Ovary (tissue), 3 donors: Measurements from ENCODE around the gene THRB.

ENCODE experiments used
- POLR2A ChIP-seq: fragments of 450-650 bp; IDR thresholded peaks from one replicate; pipeline ENCODE4 v1.6.1; 2017; ENCODE audit warnings: antibody characterized with exemption, mild to moderate bottlenecking, moderate library complexity
- TF ChIP-seq, protein P1 (sequence below), 3 donors: fragments of 450-650 bp in 2 of 3; fragments of 200-600 bp in 1 of 3; IDR thresholded peaks; one replicate each; pipeline versions ENCODE4 v1.5.1 to v1.8.0; 2016 to 2022; ENCODE audit warnings: antibody characterized with exemption in 3 of 3, mild to moderate bottlenecking in 1 of 3
- donor health status: DM: no; HTN: no; CAD: no.

DNA sequence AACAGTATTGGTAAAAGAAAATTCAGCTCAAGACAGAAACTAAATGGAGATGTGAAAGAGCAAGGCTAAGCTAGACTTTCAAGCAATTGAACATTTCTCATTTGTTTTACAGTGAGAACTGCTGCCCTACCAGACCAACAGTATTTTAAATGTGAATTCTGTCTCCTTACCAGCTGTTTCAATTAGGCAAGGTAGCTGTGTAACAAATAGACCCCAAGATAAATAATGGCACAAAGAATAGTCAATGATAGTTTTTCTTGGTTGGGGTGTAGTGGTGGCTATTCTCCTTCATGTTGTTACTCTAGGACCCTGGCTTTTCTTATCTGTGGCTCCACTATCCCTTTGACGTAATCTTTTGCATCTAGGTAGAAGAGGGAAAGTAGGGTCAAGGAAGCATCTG, 30.4 kb upstream of the THRB start:
- no peak for TF ChIP-seq POLR2A
- TF ChIP-seq, protein P1, sequence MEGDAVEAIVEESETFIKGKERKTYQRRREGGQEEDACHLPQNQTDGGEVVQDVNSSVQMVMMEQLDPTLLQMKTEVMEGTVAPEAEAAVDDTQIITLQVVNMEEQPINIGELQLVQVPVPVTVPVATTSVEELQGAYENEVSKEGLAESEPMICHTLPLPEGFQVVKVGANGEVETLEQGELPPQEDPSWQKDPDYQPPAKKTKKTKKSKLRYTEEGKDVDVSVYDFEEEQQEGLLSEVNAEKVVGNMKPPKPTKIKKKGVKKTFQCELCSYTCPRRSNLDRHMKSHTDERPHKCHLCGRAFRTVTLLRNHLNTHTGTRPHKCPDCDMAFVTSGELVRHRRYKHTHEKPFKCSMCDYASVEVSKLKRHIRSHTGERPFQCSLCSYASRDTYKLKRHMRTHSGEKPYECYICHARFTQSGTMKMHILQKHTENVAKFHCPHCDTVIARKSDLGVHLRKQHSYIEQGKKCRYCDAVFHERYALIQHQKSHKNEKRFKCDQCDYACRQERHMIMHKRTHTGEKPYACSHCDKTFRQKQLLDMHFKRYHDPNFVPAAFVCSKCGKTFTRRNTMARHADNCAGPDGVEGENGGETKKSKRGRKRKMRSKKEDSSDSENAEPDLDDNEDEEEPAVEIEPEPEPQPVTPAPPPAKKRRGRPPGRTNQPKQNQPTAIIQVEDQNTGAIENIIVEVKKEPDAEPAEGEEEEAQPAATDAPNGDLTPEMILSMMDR (IDR thresholded peaks at IDR 0.05) = no peak
